Adrenal gland (tissue), 12 donors: Measurements from ENCODE around the gene COA1. TPM values are rescaled to one million over a fixed set of nuclear protein-coding genes. Genes with fewer than 3 reads are reported as not detected.
A peak's percentile ranks its signal among the peaks of the same experiment; 100 is the strongest.

ENCODE experiments used
- DNase-seq, 7 donors: peaks; one replicate each; pipeline ENCODE4 v3.0.0-alpha.2; 2019 to 2020
- H3K27ac ChIP-seq, 5 donors: fragments of 200-600 bp; sonication (generic) in 4 of 5; 1 replicate in 3 of 5; 2 replicates in 2 of 5; pipeline versions ENCODE4 v1.5.1 to v1.8.0; 2016 to 2020; ENCODE audit warnings: mild to moderate bottlenecking in 1 of 5
- H3K27me3 ChIP-seq: fragments of 200-600 bp; 2 replicates; pipeline ENCODE4 v1.8.0; 2021
- H3K36me3 ChIP-seq, 2 donors: fragments of 200-600 bp; replicated peaks in 1 of 2; 1 replicate in 1 of 2; 2 replicates in 1 of 2; pipeline versions ENCODE4 v1.5.1 to v1.8.0; 2018 to 2022
- H3K4me1 ChIP-seq, 2 donors: fragments of 200-600 bp; replicated peaks in 1 of 2; 1 replicate in 1 of 2; 2 replicates in 1 of 2; pipeline versions ENCODE4 v1.5.1 to v1.8.0; 2018 to 2021
- H3K4me3 ChIP-seq, 4 donors: fragments of 200-600 bp; sonication (generic) in 3 of 4; one replicate each; pipeline ENCODE4 v1.5.1; 2016 to 2018
- H3K9me3 ChIP-seq, 3 donors: fragments of 200-600 bp; sonication (generic) in 1 of 3; replicated peaks in 1 of 3; 1 replicate in 2 of 3; 2 replicates in 1 of 3; pipeline versions ENCODE4 v1.5.1 to v1.8.0; 2016 to 2021
- CTCF ChIP-seq, 6 experiments: fragments of 450-650 bp in 4 of 6; fragments of 200-600 bp in 2 of 6; sonication (generic) in 1 of 6; IDR thresholded peaks; 1 replicate in 5 of 6; 2 replicates in 1 of 6; pipeline versions ENCODE4 v1.5.1 to v1.8.0; 2016 to 2021; ENCODE audit warnings: antibody characterized with exemption in 6 of 6, mild to moderate bottlenecking in 2 of 6, moderate library complexity in 1 of 6
- POLR2A ChIP-seq, 2 donors: fragments of 450-650 bp; IDR thresholded peaks; one replicate each; pipeline ENCODE4 v1.6.1; 2017; ENCODE audit warnings: antibody characterized with exemption in 2 of 2, mild to moderate bottlenecking in 2 of 2, moderate library complexity in 1 of 2
- WGBS, 4 donors: extraction: QIAGEN DNeasy Blood & Tissue Kit in 2 of 4; methylation state at CpG; one replicate each; pipeline versions ENCODE4 v1.1.5 to v1.1.7; 2013 to 2017; 5-methylcytosine and 5-hydroxymethylcytosine counted together
- intact Hi-C, 2 donors: fragments of 100-400 bp; cut with DNase I; formaldehyde crosslinking; loops; one replicate each; pipeline versions ENCODE4 v1.14.1 to v1.15.0; 2022 to 2023
- polyA plus RNA-seq, 3 donors: library from polyadenylated mRNA; stranded (reverse); fragments of 200-250 nt in 2 of 3; fragments of 350-450 nt in 1 of 3; fragmentation: Illumina TruSeq in 1 of 3; extraction: RNeasy Lipid Tissue Mini Kit (QIAGEN cat#74804) in 1 of 3; gene quantifications; one replicate each; pipeline ENCODE4 v1.2.3, GENCODE V29; 2013 to 2014
- total RNA-seq, 9 donors: library from RNA; depleted of rRNA in 4 of 9; stranded (reverse); fragments of >200 nt in 4 of 9; fragments of 120-200 nt in 1 of 9; fragmentation: NEBNext Ultra II Directional in 1 of 9; extraction: Animal tissue kit (Norgen Biotek cat#: 25700) in 1 of 9; gene quantifications; one replicate each; pipeline versions ENCODE4 v1.1.0 to v1.2.4, GENCODE V29; 2013 to 2023
- donor health status: healthy with polysubstance abuse.
- donor health status: Bipolar disorder and iron deficiency.
- donor health status: DM: yes; HTN: yes; CAD: no.
- donor health status: DM: no; HTN: no; CAD: no.
- donor health status: DM: no; HTN: no; CAD: no.
- donor health status: DM: yes; HTN: yes; CAD: no.

The COA1 gene
- total and polyA plus RNA-seq, 12 donors, result 19.0 to 60.0 (median 40.2) TPM

- no peak overlapping the region for H3K27ac ChIP-seq
- no peaks in the 10 kb centered on the region for H3K9me3 ChIP-seq
- intact Hi-C loops, result no loop called here
- peaks cover 0 to 27% of the 10 kb centered on the region in 2 donors for H3K4me1 ChIP-seq
- H3K4me3 ChIP-seq, result no peak overlapping the region
- 53 to 78% (median 71%) methylated on average over 2 of the region's 2 CpGs for WGBS, 4 donors
- H3K27me3 ChIP-seq, result no peaks in the 10 kb centered on the region
- no peak for DNase-seq
- TF ChIP-seq POLR2A (IDR thresholded peaks at IDR 0.05) (no peak), CTCF (IDR thresholded peaks at IDR 0.05) (no peak)
- no peaks in the 10 kb centered on the region for H3K36me3 ChIP-seq
Measured at GRCh38 chr7:43700646-43701499, 28.4 kb downstream of the COA1 start.

- WGBS, 4 donors, result 11 to 14% (median 12%) methylated on average over 6 of the region's 6 CpGs
- H3K27ac ChIP-seq, result no peak overlapping the region
- peak; percentile 48 to 85 (median 75) for TF ChIP-seq CTCF (IDR thresholded peaks at IDR 0.05)
- no peak for TF ChIP-seq POLR2A (IDR thresholded peaks at IDR 0.05)
- H3K27me3 ChIP-seq, result no peaks in the 10 kb centered on the region
- H3K9me3 ChIP-seq, result no peaks in the 10 kb centered on the region
- H3K4me1 ChIP-seq, result peaks cover 0 to 27% of the 10 kb centered on the region in 2 donors
- no peak overlapping the region for H3K4me3 ChIP-seq
- no peak for DNase-seq
- intact Hi-C loops, result no loop called here
- no peaks in the 10 kb centered on the region for H3K36me3 ChIP-seq
Measured at GRCh38 chr7:43700059-43700501, 29.2 kb downstream of the COA1 start.

GRCh38 chr7:43698460-43699255 lies 30.7 kb downstream of the COA1 start:
- Histone ChIP-seq H3K4me3 (no peak overlapping the region), H3K36me3 (no peaks in the 10 kb centered on the region), H3K9me3 (no peaks in the 10 kb centered on the region), H3K4me1 (peaks cover 0 to 36% of the 10 kb centered on the region in 2 donors), H3K27ac (no peak overlapping the region), H3K27me3 (no peaks in the 10 kb centered on the region)
- DNase-seq, result no peak
- no peak for TF ChIP-seq CTCF (IDR thresholded peaks at IDR 0.05)
- TF ChIP-seq POLR2A (IDR thresholded peaks at IDR 0.05), result no peak
- 63 to 74% (median 69%) methylated on average over 5 of the region's 5 CpGs for WGBS, 4 donors
- intact Hi-C loops, result loop anchor here in 1 of 2 donors (2.0 kb wide), 1 partner anchor 116 kb away; the partner anchor contains the start of gene STK17A

GRCh38 chr7:43697690-43698089 lies 31.6 kb downstream of the COA1 start:
- H3K27ac ChIP-seq, result no peak overlapping the region
- H3K9me3 ChIP-seq, result no peaks in the 10 kb centered on the region
- H3K4me3 ChIP-seq, result no peak overlapping the region
- 70 to 86% (median 79%) methylated on average over 4 of the region's 4 CpGs for WGBS, 4 donors
- TF ChIP-seq CTCF (IDR thresholded peaks at IDR 0.05), result no peak
- H3K27me3 ChIP-seq, result no peaks in the 10 kb centered on the region
- H3K4me1 ChIP-seq, result peaks cover 0 to 42% of the 10 kb centered on the region in 2 donors
- intact Hi-C loops, result loop anchor here in 1 of 2 donors (2.0 kb wide), 1 partner anchor 115 kb away; the partner anchor contains the start of gene STK17A
- H3K36me3 ChIP-seq, result no peaks in the 10 kb centered on the region
- DNase-seq, result no peak
